Measurements from ENCODE around the gene BAZ1B.

GRCh38 chr7:73432676-73433075, 89.4 kb downstream of the BAZ1B start:
- no peak for TF ChIP-seq CTCF (IDR thresholded peaks at IDR 0.05)
- no peak for TF ChIP-seq ZFX (IDR thresholded peaks at IDR 0.05; ENCODE audit: borderline replicate concordance)
